HG02973 (cell line): ENCODE measurements around the gene DNALI1.
"Not testable (repeated sequence)": the region's sequence is repeated elsewhere in the genome, so short reads cannot be mapped to it uniquely, and the experiment has no call there.

ENCODE experiments used
- ATAC-seq: cut with Tn5 transposase; IDR thresholded peaks from one replicate; pipeline ENCODE4 v1.9.1; 2021; ENCODE audit warnings: moderate library complexity; ENCODE audit not compliant: unreplicated experiment

The DNALI1 gene

DNA sequence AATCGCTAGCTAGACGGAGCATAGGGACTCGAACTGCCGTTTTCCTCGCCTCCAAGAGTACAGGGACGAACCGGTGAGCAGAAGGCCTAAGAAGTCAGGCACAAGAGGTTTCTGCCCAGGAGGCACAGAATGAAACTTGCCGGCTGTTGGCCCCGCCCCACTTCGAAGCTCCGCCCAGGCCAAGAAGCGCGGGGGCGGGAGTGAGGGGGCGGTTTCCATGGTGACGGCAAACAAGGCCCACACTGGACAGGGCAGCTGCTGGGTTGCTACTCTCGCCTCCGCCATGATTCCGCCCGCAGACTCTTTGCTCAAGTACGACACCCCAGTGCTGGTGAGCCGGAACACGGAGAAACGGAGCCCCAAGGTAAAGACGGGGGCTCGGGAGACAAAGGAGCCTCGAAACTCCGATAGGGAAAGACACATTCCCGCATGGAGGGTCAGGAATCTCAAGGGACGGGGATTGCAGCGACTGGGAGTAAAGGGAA lies at the start of gene DNALI1:
Gene DNALI1 (plus strand): TSS at position 229 of the 485 bp plus-strand sequence. CDS start 55 bp downstream, at position 284.
- ATAC-seq, result no peak

DNA sequence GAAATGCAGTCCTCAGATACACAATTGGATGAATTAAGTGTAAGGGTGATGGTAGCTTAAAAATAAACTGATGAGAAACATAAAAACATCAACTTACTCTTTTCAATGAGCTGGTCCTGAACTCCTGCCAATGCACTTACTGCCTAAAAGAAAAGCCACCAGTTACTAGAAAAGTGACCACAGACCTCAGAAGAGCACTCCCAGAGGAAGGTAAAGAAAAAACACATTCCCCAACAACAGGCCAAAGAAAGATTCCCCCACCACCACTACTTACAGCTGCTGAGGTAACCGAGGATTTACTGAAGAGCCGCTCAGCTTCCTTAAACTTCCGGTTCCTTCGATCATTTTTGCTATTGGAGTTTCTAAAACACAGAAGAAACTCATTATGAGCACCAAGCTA lies 47.6 kb upstream of the DNALI1 start:
- ATAC-seq, result no peak

DNA sequence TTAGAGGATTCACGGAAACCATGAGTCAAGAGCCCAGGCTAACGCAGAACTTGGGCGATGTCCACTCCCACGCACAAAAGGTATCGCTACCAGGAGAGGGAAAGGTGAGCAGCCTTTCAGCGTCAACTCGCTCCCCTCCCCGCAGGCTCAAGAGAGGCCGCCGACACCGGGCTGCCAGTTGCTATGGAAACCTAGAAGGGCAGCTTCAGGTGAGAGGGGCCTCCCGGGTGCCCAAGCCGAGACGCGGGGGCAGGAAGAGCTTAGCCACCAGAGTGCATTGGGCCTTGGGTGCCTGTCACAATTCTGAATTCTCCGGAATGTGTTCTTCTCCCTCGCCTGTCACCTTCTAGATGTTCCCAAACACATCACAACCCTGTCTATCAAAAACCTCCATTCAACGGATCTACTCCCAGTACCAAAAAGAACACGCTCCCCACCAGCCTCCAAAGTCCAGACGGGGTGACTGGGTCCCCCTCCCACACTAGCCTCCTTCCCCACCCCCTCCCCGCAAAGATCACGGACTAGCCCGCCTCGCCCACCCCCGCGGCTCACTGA lies 42.9 kb upstream of the DNALI1 start:
- ATAC-seq, result no peak

DNA sequence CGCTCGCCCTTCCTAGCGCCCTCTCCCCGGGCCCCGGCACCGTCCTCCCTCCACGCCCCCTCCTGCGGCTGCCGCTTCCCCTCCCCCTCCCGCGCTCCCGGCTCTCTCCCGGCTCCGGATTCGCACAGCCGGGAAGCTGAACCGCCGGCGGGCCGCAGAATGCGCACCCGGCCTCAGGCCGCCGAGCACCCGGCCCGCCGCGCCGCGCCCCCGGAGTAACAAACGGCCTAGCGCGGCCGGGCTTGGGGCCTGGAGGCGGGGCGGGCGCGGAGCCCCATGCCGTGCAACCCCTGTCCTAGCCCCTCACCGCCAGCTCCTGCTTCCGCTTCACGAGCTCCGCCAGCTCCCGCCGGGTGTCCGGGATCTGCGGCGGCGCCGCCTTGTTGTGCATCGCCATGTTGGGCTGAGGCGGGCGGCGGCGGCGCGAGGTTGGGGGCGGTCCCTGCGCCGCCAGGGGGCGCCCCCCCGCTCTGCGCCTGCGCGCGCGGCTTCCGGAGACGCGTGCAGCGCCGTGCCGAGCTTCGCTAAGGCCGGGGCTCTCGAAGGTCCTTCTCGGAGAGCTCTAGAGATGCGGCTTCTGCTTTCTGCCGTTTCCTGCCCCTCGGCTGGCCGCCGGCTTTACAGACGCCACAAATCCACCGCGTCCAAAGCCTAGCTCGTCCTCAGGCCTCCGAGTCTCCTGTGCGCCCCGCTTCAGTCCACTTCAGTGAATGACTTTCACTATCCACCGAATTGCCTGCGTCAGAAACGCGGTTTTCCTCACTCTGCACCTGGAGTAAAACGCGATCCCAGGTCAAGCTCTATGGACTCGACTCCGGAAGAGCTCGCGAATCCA lies 42.2 kb upstream of the DNALI1 start, which contains the start of gene MEAF6:
Gene MEAF6 (minus strand): TSS at position 417 of the 835 bp plus-strand sequence. CDS start 20 bp downstream, at position 397.
- ATAC-seq, result peak; percentile 84

DNA sequence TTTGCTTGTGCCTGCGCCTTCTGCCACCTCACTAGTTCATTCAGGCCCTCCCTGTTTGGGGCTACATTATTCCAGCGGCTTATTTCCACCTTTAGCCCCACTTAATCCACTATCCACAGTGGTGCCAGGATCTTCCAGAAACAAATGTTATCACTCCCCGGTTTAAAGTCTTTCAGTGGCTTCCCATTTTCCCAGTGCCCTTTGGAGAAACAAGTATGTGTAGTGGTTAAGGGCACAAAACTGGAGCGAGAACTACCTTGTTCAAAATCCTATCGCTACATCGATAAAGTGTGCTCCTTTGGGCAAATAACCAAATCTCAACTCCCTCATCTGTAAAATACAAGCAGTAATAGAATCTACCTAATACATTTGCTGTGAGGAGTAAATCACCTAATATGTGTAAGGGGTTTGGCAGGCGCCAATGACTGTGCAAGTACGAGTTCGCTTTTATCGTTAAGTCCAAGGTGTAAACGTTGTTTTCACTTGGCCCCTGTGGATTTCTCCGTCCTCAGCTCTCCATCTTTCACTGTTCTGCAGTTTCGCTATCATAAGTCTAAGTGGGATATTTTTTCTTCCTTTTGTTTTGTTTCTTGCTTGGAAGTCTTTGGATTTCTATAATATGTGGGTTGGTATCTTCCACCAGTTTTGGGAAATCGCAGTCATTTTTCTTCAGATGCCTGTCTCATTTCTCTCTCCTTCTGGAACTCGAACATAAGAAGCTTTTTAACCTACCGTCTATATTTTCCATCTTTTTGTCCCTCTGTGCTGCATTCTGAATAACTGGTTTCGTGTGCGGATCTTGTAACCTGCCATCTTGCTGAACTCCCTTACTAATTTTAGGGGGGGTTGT lies 41.3 kb upstream of the DNALI1 start:
- ATAC-seq, result no peak

DNA sequence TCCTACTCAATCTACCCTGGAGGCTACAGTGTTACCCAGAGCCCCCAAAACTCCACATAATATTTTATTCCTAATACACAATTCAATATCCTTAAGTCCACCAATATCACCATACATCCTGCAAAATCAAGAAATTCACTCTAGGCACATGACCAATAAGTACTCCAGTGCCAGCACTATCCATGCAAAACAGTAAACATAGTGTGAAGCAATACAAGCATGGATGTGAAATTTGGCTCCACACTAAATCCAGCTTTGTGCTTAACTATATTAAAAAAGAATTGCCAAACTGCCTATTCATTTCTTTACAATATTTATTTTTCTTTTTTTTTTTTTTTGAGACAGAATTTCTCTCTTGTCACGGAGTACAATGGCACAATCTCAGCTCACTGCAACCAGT lies 39.2 kb upstream of the DNALI1 start:
- no peak for ATAC-seq

DNA sequence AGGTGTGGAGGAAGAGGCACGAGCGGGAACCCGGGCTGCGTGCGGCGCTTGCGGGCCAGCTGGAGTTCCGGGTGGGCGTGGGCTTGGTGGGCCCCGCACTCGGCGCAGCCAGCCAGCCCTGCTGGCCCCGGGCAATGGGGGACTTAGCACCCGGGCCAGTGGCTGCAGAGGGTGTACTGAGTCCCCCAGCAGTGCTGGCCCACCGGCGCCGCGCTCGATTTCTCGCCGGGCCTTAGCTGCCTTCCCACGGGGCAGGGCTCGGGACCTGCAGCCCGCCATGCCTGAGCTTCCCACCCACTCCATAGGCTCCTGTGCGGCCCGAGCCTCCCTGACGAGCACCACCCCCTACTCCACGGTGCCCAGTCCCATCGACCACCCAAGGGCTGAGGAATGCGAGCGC lies 38.5 kb upstream of the DNALI1 start:
- ATAC-seq, result not testable (repeated sequence)

DNA sequence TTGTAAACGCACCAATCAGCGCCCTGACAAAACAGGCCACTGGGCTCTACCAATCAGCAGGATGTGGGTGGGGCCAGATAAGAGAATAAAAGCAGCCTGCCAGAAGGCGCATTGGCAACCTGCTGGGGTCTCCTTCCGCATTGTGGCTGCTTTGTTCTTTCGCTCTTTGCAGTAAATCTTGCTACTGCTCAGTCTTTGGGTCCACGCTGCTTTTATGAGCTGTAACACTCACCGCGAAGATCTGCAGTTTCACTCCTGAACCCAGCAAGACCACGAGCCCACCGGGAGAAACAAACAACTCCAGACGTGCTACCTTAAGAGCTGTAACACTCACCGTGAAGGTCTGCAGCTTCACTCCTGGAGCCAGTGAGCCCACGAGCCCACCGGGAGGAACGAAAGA lies 37.8 kb upstream of the DNALI1 start:
- not testable (repeated sequence) for ATAC-seq

DNA sequence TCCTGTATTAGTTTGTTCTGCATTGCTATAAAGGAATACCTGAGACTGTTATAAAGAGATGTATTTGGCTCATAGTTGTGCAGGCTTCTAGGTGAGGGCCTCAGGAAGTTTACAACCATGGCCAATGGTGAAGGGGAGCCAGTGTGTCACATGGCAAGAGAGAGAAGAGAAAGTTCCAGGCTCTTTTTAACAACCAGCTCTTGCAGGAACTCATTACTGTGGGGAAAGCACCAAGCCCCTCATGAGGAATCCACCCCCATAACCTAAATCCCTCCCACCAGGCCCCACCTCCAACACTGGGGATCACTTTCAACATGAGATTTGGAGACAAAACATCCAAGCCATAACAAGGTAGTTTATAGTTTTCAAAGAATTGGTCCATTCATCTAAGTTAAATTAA lies 37.1 kb upstream of the DNALI1 start:
- no peak for ATAC-seq

DNA sequence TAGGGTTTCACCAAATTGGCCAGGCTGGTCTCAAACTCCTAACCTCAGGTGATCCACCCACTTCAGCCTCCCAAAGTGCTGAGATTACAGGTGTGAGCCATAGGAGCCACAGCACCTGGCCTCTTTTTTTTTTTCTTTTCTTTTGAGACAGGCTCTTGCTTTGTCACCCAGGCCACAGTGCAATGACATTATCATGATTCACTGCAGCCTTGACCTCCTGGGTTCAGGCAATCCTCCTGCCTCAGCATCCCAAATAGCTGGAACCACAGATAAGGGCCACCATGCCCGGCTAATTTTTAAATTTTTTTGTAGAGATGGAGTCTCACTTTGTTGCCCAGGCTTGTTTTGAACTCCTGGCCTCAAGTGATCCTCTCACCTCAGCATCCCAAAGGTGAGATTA lies 26.9 kb upstream of the DNALI1 start:
- ATAC-seq, result not testable (repeated sequence)

DNA sequence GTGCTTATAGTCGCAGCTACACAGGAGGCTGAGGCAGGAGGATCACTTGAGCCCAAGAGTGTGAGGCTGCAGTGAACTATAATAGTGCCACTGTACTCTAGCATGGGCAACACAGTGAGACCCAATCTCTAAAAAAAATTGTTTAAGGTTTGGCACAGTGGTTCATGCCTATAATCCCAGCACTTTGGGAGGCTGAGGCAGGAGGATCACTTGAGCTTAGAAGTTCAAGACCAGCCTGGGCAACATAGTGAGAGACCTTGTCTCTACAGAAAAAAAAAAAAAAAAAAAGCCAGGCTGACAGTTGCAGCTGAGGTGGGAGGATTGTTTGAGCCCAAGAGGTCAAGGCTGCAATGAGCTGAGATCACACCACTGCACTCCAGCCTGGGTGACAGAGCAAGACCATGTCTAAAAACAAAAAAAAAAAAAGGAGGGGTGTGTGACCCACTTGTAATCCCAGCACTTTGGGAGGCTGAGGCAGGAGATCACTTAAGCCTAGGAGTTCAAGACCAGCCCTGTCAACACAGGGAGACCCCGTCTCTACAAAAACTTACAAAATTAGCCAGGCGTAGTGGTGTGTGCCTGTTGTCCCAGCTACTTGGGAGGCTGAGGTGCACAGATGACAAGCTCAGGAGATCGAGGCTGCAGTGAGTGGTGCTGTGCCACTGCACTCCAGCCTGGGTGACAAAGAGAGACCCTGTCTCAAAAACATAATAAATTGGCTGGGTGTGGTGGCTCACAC lies 24.2 kb upstream of the DNALI1 start:
- not testable (repeated sequence) for ATAC-seq

DNA sequence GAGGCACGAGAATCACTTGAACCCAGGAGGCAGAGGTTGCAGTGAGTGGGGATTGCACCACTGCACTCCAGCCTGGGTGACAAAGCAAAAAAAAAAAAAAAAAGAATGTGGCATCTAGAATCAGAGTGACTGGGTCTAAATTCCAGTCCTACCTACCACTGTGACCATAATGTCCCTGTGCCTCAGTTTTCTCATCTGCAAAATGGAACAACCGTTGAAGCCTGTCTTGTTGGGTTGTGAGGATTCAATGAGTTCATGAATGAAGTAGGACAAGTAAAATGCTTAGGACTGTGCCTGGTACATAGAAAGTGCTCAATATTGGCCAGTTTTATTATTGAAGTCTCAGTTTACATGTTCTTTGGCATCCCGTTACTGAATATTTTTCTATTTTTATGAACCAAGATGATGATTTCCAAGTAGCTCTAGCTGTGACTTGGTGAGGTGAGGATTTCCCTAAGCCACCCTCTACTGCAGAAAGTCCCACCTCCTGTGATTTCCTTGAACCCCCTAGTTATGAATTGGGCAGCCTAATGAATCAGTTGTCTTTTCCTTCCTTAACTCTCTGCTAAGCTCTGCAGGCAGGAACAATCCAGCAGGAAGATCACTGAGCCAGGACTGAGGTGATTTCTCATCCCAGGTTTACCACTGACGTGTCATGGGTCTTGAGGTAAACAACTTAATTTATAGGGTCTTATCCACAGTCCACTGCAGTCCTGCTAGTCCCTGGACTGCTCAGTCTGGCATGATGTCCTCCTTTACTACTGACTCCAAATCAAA lies 23.2 kb upstream of the DNALI1 start:
- ATAC-seq, result no peak

DNA sequence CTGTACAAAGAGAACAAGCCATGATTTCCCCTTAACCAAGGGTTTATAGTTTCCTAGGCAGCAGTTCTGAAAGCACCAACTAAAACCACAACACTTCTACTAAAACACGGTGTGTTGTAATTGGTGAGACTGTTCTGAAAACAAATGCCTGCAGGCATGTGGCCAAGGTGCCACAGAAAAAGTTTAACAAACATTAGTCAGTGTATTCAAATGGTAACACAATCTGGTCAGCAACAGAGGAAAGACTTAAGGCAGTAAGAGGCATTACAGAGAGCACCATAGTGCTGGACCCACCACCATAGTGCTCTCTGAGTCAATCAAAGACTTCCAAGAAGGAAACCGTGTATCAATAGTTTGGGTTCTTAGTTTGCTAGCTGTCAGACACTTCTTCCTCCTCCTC lies 19.4 kb upstream of the DNALI1 start:
- ATAC-seq, result no peak

DNA sequence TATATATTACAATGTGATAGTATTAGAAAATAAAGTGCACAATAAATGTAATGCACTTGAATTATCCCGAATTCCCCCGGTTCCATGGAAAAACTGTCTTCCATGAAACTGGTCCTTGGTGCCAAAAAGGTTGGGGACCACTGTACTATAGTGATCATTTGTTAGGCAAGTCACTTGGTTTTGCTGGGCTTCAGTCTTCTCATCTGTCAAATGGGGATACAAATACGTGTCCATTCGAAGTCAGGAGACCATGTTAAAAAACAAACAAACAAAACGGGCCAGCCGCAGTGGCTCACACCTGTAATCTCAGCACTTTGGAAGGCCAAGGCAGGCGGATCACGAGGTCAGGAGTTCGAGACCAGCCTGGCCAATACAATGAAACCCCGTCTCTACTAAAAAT lies 17.6 kb upstream of the DNALI1 start:
- ATAC-seq, result not testable (repeated sequence)

DNA sequence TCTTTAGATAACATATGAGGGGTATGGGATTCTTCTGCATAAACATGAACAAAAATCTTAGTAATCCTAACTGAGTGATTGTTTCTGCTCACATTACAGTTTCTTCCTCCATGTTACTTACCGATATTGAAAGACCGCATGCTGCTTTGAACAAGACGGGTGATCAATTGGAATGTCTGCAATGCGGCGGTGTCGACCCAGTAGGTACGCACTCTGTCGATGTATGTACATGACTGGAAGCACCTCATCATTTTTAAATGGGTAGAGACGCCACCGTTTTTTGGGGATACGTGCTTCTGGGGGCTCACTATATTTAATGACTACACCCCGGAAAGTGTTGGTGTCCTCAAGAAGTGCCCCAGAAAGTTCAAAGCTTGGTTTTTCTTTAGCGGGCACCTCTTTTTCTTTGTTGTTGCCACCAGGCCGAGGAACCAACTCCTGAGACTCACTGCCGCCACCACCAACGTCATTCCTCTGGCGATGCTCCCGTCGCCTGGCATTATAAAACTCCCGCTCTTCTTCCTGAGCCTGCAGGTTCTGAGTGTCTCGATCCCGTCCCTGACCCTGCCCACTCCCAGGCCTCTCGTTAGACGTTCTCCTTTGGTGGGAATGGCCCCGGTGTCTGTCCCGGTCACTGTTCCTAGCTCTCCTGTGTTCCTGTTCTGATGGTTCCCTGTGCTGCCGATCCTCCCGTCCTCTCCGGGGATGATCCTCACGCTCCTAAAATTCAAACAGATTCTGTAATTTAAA lies 16.5 kb upstream of the DNALI1 start:
- no peak for ATAC-seq

DNA sequence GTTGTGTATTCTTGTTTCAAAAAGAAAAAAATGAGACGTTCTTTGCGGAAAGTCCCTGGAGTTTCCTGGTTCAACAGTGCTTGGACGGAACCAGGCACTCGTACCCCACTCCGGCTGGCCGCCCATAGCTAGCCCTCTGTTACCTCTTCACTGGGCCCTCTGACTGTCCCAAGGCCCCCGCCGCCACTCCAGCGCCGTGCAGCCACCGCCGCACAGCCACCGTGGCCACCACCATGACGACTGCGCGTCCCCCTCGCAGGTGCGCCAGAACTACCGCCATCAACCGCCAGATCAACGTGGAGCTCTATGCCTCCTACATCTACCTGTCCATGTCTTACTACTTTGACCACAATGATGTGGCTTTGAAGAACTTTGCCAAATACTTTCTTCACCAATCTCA lies 12.2 kb upstream of the DNALI1 start:
- ATAC-seq, result no peak

DNA sequence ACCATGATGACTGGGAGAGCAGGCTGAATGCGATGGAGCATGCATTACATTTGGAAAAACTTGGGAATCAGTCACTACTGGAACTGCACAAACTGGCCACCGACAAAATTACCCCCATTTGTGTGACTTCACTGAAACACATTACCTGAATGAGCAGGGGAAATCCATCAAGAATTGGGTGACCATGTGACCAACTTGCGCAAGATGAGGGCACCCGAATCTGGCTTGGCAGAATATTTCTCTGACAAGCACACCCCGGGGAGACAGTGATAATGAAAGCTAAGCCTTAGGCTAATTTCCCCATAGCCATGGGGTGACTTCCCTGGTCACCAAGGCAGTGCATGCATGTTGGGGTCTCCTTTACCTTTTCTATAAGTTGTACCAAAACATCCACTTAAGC lies 11.7 kb upstream of the DNALI1 start:
- ATAC-seq, result no peak

DNA sequence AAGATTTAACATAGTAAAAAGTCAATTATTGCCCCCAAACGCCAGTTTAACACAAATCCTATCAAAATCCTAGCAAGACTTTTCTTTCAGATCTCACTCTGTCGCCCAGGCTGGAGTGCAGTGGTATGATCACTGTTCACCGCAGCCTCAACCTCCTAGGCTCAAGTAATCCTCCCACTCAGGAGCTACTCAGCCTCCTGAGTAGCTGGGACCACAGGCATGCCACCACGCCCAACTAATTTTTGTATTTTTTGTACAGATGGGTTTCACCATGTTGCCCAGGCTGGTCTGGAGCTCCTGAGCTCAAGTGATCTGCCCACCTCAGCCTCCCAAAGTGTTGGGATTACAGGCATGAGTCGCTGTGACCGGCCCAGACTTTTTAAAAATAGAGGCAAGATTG lies 7.4 kb upstream of the DNALI1 start:
- ATAC-seq, result no peak

DNA sequence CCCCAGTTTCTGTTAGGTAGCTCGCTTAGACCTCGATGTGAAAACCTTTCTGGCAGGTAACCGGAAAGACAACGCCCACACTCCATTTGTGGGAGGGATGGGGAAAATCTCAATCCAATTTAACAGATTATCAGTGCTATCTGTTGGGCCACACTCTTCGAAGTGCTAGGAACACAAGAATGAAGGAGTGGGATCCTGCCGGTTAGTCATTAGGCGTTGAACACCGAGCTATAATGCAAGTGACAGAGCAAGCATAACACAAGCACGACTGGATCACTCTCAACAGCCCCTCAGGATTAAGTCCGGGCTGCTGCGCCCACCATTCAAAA lies 3.2 kb upstream of the DNALI1 start:
- ATAC-seq, result no peak
